Endothelial cell of umbilical vein (primary cell): Measurements from ENCODE around the gene TSG101.

Source experiments
- EZH2 ChIP-seq: IDR thresholded peaks from 2 replicates; pipeline ENCODE4 v1.6.1; 2012; ENCODE audit warnings: borderline replicate concordance, low read depth, mild to moderate bottlenecking, moderate library complexity, low read length, inconsistent platforms; ENCODE audit not compliant: severe bottlenecking
- POLR2A ChIP-seq: IDR thresholded peaks from 2 replicates; pipeline ENCODE4 v1.6.1; 2012; ENCODE audit warnings: low read depth, mild to moderate bottlenecking, control low read depth, low read length
- POLR2AphosphoS5 ChIP-seq: IDR thresholded peaks from 2 replicates; pipeline ENCODE4 v1.6.1; 2012; ENCODE audit warnings: low read depth, mild to moderate bottlenecking, control low read depth, low read length, moderate library complexity; ENCODE audit not compliant: insufficient read depth
- TF ChIP-seq, protein P1 (sequence below), 2 donors: IDR thresholded peaks; 1 replicate in 1 of 2; 2 replicates in 1 of 2; pipeline ENCODE4 v1.5.1; 2011; ENCODE audit warnings: low read length in 2 of 2, mild to moderate bottlenecking in 2 of 2, moderate library complexity in 2 of 2, control low read depth in 1 of 2, inconsistent platforms in 1 of 2, low read depth in 1 of 2; ENCODE audit not compliant: insufficient read depth in 1 of 2; ENCODE audit errors: extremely low read depth in 1 of 2

DNA sequence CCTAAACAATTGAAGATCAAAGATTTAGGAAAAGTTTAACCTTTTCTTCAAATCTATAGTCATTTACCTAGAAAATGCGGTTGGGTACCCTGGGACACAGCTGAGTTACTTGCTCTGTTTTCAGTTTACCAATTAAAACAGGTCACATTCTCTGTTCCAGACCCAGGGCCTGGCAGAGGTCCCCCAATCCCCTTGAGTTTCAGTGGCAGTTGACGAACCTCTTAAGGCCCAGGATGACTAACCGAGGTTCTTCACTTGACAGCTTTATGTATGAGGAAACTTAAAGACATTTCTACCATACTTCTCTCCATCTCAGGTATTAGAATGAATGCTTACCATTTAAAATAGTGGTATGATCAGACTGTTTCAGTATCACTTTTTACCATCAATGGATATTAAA is 54.7 kb downstream of the TSG101 start:
- TF ChIP-seq POLR2AphosphoS5 (no peak), EZH2 (no peak), POLR2A (no peak)
- TF ChIP-seq, protein P1, sequence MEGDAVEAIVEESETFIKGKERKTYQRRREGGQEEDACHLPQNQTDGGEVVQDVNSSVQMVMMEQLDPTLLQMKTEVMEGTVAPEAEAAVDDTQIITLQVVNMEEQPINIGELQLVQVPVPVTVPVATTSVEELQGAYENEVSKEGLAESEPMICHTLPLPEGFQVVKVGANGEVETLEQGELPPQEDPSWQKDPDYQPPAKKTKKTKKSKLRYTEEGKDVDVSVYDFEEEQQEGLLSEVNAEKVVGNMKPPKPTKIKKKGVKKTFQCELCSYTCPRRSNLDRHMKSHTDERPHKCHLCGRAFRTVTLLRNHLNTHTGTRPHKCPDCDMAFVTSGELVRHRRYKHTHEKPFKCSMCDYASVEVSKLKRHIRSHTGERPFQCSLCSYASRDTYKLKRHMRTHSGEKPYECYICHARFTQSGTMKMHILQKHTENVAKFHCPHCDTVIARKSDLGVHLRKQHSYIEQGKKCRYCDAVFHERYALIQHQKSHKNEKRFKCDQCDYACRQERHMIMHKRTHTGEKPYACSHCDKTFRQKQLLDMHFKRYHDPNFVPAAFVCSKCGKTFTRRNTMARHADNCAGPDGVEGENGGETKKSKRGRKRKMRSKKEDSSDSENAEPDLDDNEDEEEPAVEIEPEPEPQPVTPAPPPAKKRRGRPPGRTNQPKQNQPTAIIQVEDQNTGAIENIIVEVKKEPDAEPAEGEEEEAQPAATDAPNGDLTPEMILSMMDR (IDR thresholded peaks at IDR 0.05; ENCODE audit: extremely low read depth in 1 of 2, insufficient read depth in 1 of 2, low read depth in 1 of 2, low read length in 2 of 2): no peak
